BLaER1 treated with 17β-estradiol and CSF1 and Interleukin-3, amounts not matched to agents 10 nM and 100 nM (cell line): ENCODE data around the gene ZDHHC11B.
"Not testable (repeated sequence)": the region's sequence is repeated elsewhere in the genome, so short reads cannot be mapped to it uniquely, and the experiment has no call there.

Source experiments
- H3K27ac ChIP-seq, 11 experiments: shearing (Covaris generic); formaldehyde crosslinking; 2 replicates each; pipeline ENCODE4 v1.8.1; 2022
- H3K27me3 ChIP-seq, 11 experiments: shearing (Covaris generic); formaldehyde crosslinking; 2 replicates each; pipeline ENCODE4 v1.8.1; 2022
- H3K36me3 ChIP-seq, 11 experiments: shearing (Covaris generic); formaldehyde crosslinking; 2 replicates each; pipeline ENCODE4 v1.8.1; 2022
- H3K4me1 ChIP-seq, 10 experiments: shearing (Covaris generic); formaldehyde crosslinking; 2 replicates each; pipeline ENCODE4 v1.8.1; 2022
- H3K4me2 ChIP-seq, 11 experiments: shearing (Covaris generic); formaldehyde crosslinking; 2 replicates each; pipeline ENCODE4 v1.8.1; 2022
- H3K4me3 ChIP-seq, 10 experiments: shearing (Covaris generic); formaldehyde crosslinking; 2 replicates each; pipeline ENCODE4 v1.8.1; 2022
- H3K9ac ChIP-seq, 11 experiments: shearing (Covaris generic); formaldehyde crosslinking; 2 replicates each; pipeline ENCODE4 v1.8.1; 2022
- H3K9me3 ChIP-seq, 11 experiments: shearing (Covaris generic); formaldehyde crosslinking; replicated peaks in 1 of 11; 2 replicates each; pipeline ENCODE4 v1.8.1; 2022
- H4K20me1 ChIP-seq, 11 experiments: shearing (Covaris generic); formaldehyde crosslinking; 2 replicates each; pipeline ENCODE4 v1.8.1; 2022
- Cebpa-rat ChIP-seq, 11 experiments: shearing (Covaris generic); IDR thresholded peaks; 2 replicates each; pipeline ENCODE4 v1.8.1; 2022

Gene ZDHHC11B

GRCh38 chr5:759111-759751 lies 25.3 kb downstream of the ZDHHC11B start:
- no peak for TF ChIP-seq Cebpa-rat (IDR thresholded peaks at IDR 0.05)
- H3K36me3 ChIP-seq = no peaks in the 10 kb centered on the region
- peak overlapping the region in 2 of 11 experiments; percentile 15 to 46; a peak in 1 of 22 replicates for H3K4me2 ChIP-seq
- no peak overlapping the region for H3K9ac ChIP-seq
- peaks cover 0 to 7% (median 0%) of the 10 kb centered on the region in 11 experiments; a peak in 2 of 22 replicates for H4K20me1 ChIP-seq
- peaks cover 0 to 24% (median 14%) of the 10 kb centered on the region in 10 experiments; a peak in 12 of 20 replicates for H3K4me1 ChIP-seq
- H3K4me3 ChIP-seq = no peak overlapping the region
- peaks cover 0 to under 1% (median 0%) of the 10 kb centered on the region in 11 experiments; a peak in 1 of 22 replicates for H3K9me3 ChIP-seq
- H3K27ac ChIP-seq = no peak overlapping the region
- H3K27me3 ChIP-seq = no peaks in the 10 kb centered on the region

- TF ChIP-seq Cebpa-rat (IDR thresholded peaks at IDR 0.05) = no peak
- H3K4me1 ChIP-seq = peaks cover 0 to 24% (median 14%) of the 10 kb centered on the region in 10 experiments; a peak in 12 of 20 replicates
- H3K4me3 ChIP-seq = no peak overlapping the region
- H3K4me2 ChIP-seq = peak overlapping the region in 7 of 11 experiments; percentile 15 to 46 (median 30); a peak in 9 of 22 replicates
- H4K20me1 ChIP-seq = peaks cover 0 to 7% (median 0%) of the 10 kb centered on the region in 11 experiments; a peak in 2 of 22 replicates
- no peak overlapping the region for H3K27ac ChIP-seq
- no peaks in the 10 kb centered on the region for H3K9me3 ChIP-seq
- H3K36me3 ChIP-seq = no peaks in the 10 kb centered on the region
- H3K27me3 ChIP-seq = no peaks in the 10 kb centered on the region
- H3K9ac ChIP-seq = no peak overlapping the region
These were observed 25.9 kb downstream of the ZDHHC11B start for GRCh38 chr5:758698-759053.

GRCh38 chr5:757931-758697 lies 26.4 kb downstream of the ZDHHC11B start:
- no peak overlapping the region for H3K4me3 ChIP-seq
- H3K27me3 ChIP-seq = no peaks in the 10 kb centered on the region
- H3K4me2 ChIP-seq = peak overlapping the region in 8 of 11 experiments; percentile 15 to 46 (median 39); a peak in 13 of 22 replicates
- peaks cover 0 to 24% (median 14%) of the 10 kb centered on the region in 10 experiments; a peak in 12 of 20 replicates for H3K4me1 ChIP-seq
- H3K9ac ChIP-seq = no peak overlapping the region; a peak in 1 of 22 replicates
- H3K36me3 ChIP-seq = no peaks in the 10 kb centered on the region
- TF ChIP-seq Cebpa-rat (IDR thresholded peaks at IDR 0.05) = no peak
- H3K27ac ChIP-seq = no peak overlapping the region
- H4K20me1 ChIP-seq = peaks cover 0 to 7% (median 0%) of the 10 kb centered on the region in 11 experiments; a peak in 2 of 22 replicates
- H3K9me3 ChIP-seq = no peaks in the 10 kb centered on the region

GRCh38 chr5:757346-757930 lies 27.1 kb downstream of the ZDHHC11B start:
- H3K9ac ChIP-seq = no peak overlapping the region
- peaks cover 0 to 7% (median 0%) of the 10 kb centered on the region in 11 experiments; a peak in 2 of 22 replicates for H4K20me1 ChIP-seq
- peak overlapping the region in 8 of 11 experiments; percentile 15 to 46 (median 39); a peak in 9 of 22 replicates for H3K4me2 ChIP-seq
- H3K4me1 ChIP-seq = peaks cover 0 to 24% (median 14%) of the 10 kb centered on the region in 10 experiments; a peak in 12 of 20 replicates
- no peaks in the 10 kb centered on the region for H3K27me3 ChIP-seq
- no peak for TF ChIP-seq Cebpa-rat (IDR thresholded peaks at IDR 0.05)
- H3K27ac ChIP-seq = no peak overlapping the region
- H3K9me3 ChIP-seq = no peaks in the 10 kb centered on the region
- no peak overlapping the region for H3K4me3 ChIP-seq
- H3K36me3 ChIP-seq = no peaks in the 10 kb centered on the region

- TF ChIP-seq Cebpa-rat (IDR thresholded peaks at IDR 0.05) = no peak
- Histone ChIP-seq H3K27me3 (no peaks in the 10 kb centered on the region), H3K27ac (no peak overlapping the region), H3K9me3 (no peaks in the 10 kb centered on the region), H3K36me3 (no peaks in the 10 kb centered on the region), H3K4me2 (no peak overlapping the region), H3K4me1 (peaks cover 0 to 24% (median 14%) of the 10 kb centered on the region in 10 experiments; a peak in 12 of 20 replicates), H3K9ac (no peak overlapping the region), H4K20me1 (peaks cover 0 to 7% (median 0%) of the 10 kb centered on the region in 11 experiments; a peak in 2 of 22 replicates), H3K4me3 (no peak overlapping the region)
These were observed 27.6 kb downstream of the ZDHHC11B start for GRCh38 chr5:756865-757345.

GRCh38 chr5:756171-756570 lies 28.4 kb downstream of the ZDHHC11B start:
- Histone ChIP-seq H3K4me3 (no peak overlapping the region), H3K27me3 (no peaks in the 10 kb centered on the region), H3K4me1 (peaks cover 0 to 24% (median 14%) of the 10 kb centered on the region in 10 experiments; a peak in 12 of 20 replicates), H4K20me1 (peaks cover 0 to 7% (median 0%) of the 10 kb centered on the region in 11 experiments; a peak in 2 of 22 replicates), H3K9ac (no peak overlapping the region), H3K9me3 (no peaks in the 10 kb centered on the region), H3K4me2 (no peak overlapping the region), H3K36me3 (no peaks in the 10 kb centered on the region), H3K27ac (no peak overlapping the region)
- TF ChIP-seq Cebpa-rat (IDR thresholded peaks at IDR 0.05) = no peak

- H3K4me3 ChIP-seq, H4K20me1 ChIP-seq, H3K36me3 ChIP-seq, H3K4me2 ChIP-seq, H3K27me3 ChIP-seq, H3K9ac ChIP-seq, H3K9me3 ChIP-seq, H3K27ac ChIP-seq: not testable (repeated sequence)
- peaks cover 0 to 20% (median 14%) of the 10 kb centered on the region in 10 experiments; a peak in 12 of 20 replicates for H3K4me1 ChIP-seq
These were observed 30.3 kb downstream of the ZDHHC11B start for GRCh38 chr5:754143-754632.

GRCh38 chr5:753567-754142 lies 30.9 kb downstream of the ZDHHC11B start:
- H3K9ac ChIP-seq, H3K4me2 ChIP-seq, H3K27me3 ChIP-seq, H3K36me3 ChIP-seq, H4K20me1 ChIP-seq, H3K4me3 ChIP-seq, H3K27ac ChIP-seq, H3K9me3 ChIP-seq: not testable (repeated sequence)
- H3K4me1 ChIP-seq = peaks cover 0 to 15% (median 11%) of the 10 kb centered on the region in 10 experiments; a peak in 12 of 20 replicates

GRCh38 chr5:752532-753115 lies 31.9 kb downstream of the ZDHHC11B start:
- not testable (repeated sequence) for H3K27ac ChIP-seq, H3K36me3 ChIP-seq, H3K4me1 ChIP-seq, H3K27me3 ChIP-seq, H3K9ac ChIP-seq, H3K9me3 ChIP-seq, H4K20me1 ChIP-seq, H3K4me3 ChIP-seq, H3K4me2 ChIP-seq

- not testable (repeated sequence) for H3K4me3 ChIP-seq, H4K20me1 ChIP-seq
These were observed 32.5 kb downstream of the ZDHHC11B start for GRCh38 chr5:751992-752391.

More at GRCh38 chr5:751992-752391, 32.5 kb downstream of the ZDHHC11B start:
- not testable (repeated sequence) for H3K4me1 ChIP-seq, H3K9me3 ChIP-seq, H3K36me3 ChIP-seq, H3K9ac ChIP-seq, H3K27me3 ChIP-seq, H3K4me2 ChIP-seq, H3K27ac ChIP-seq
